RCC 7860 (cell line): ENCODE measurements around the gene PYROXD2.

Experiments used
- DNase-seq: peaks from one replicate; pipeline ENCODE4 v3.0.0-alpha.2; 2015; ENCODE audit warnings: low spot score
- FAIRE-seq: peaks from 2 replicates; lab custom pipeline; 2012; peaks lifted over from hg19 to GRCh38; lab: Jason Lieb, UNC

PYROXD2 gene

GRCh38 chr10:98340261-98340939 is 74.6 kb downstream of the PYROXD2 start:
- FAIRE-seq, result no peak

GRCh38 chr10:98339799-98340198 is 75.2 kb downstream of the PYROXD2 start:
- DNase-seq (no peak), FAIRE-seq (no peak)

More at GRCh38 chr10:98340261-98340939, 74.6 kb downstream of the PYROXD2 start:
- DNase-seq, result peak; percentile 9

GRCh38 chr10:98338896-98339295 is 76.1 kb downstream of the PYROXD2 start:
- FAIRE-seq, result no peak
- no peak for DNase-seq

- FAIRE-seq (no peak), DNase-seq (no peak)
Measured at GRCh38 chr10:98338318-98338717, 76.7 kb downstream of the PYROXD2 start.

- FAIRE-seq (no peak), DNase-seq (no peak)
Measured at GRCh38 chr10:98337484-98337883, 77.5 kb downstream of the PYROXD2 start.
